Caco-2 (cell line): ENCODE data around the gene NCKAP5. TPM values are rescaled to one million over a fixed set of nuclear protein-coding genes. Genes with fewer than 3 reads are reported as not detected.

ENCODE experiments used
- BruUV-seq: library from RNA; stranded (reverse); fragments of 400-500 nt; replicated peaks from 2 replicates; lab custom pipeline; 2021; lab: Mats Ljungman, UMichigan
- CTCF ChIA-PET: fragments of 300-600 bp; sonication (Branson Sonifier 250); formaldehyde crosslinking; loops from one replicate; lab custom pipeline; 2022; ENCODE audit warnings: antibody characterized with exemption; lab: Charles Lee
- POLR2A ChIA-PET: fragments of 300-600 bp; sonication (Branson Sonifier 250); formaldehyde crosslinking; loops from one replicate; lab custom pipeline; 2022; ENCODE audit warnings: antibody characterized with exemption; lab: Charles Lee
- DNase-seq, 2 experiments: peaks; one replicate each; pipeline versions ENCODE4 v3.0.0 to v3.0.0-alpha.2; 2020 to 2022
- H3K27me3 ChIP-seq: replicated peaks from 2 replicates; pipeline ENCODE4 v1.6.0; 2011; ENCODE audit warnings: low read length; ENCODE audit not compliant: control insufficient read depth, insufficient read depth
- H3K36me3 ChIP-seq: 2 replicates; pipeline ENCODE4 v1.5.1; 2011; ENCODE audit warnings: low read length; ENCODE audit not compliant: control insufficient read depth, insufficient read depth
- H3K4me1 ChIP-seq: fragments of 250-450 bp; sonication (Bioruptor Pico); 2 replicates; pipeline ENCODE4 v1.5.1; 2020; ENCODE audit warnings: mild to moderate bottlenecking
- H3K4me3 ChIP-seq: 2 replicates; pipeline ENCODE4 v1.5.1; 2011; ENCODE audit warnings: low read depth, mild to moderate bottlenecking, control low read depth, low read length
- H3K9me3 ChIP-seq: fragments of 250-450 bp; sonication (Bioruptor Pico); 2 replicates; pipeline ENCODE4 v1.5.1; 2020; ENCODE audit warnings: mild to moderate bottlenecking, moderate library complexity
- H3K27ac Mint-ChIP-seq: one replicate; pipeline ENCODE4 v1.8.0; 2022; ENCODE audit warnings: mixed read lengths; ENCODE audit not compliant: unreplicated experiment
- H3K27me3 Mint-ChIP-seq: one replicate; pipeline ENCODE4 v1.8.0; 2022; ENCODE audit warnings: mixed read lengths; ENCODE audit not compliant: insufficient read depth, unreplicated experiment
- H3K36me3 Mint-ChIP-seq: one replicate; pipeline ENCODE4 v1.8.0; 2022; ENCODE audit warnings: mild to moderate bottlenecking, mixed read lengths; ENCODE audit not compliant: insufficient read depth, unreplicated experiment
- H3K4me1 Mint-ChIP-seq: one replicate; pipeline ENCODE4 v1.8.0; 2022; ENCODE audit warnings: low read depth, mixed read lengths; ENCODE audit not compliant: unreplicated experiment
- H3K4me3 Mint-ChIP-seq: one replicate; pipeline ENCODE4 v1.8.0; 2022; ENCODE audit warnings: mild to moderate bottlenecking, moderate library complexity, mixed read lengths; ENCODE audit not compliant: unreplicated experiment
- H3K9me3 Mint-ChIP-seq: one replicate; pipeline ENCODE4 v1.8.0; 2022; ENCODE audit warnings: mixed read lengths; ENCODE audit not compliant: unreplicated experiment
- intact Hi-C: fragments of 100-400 bp; cut with micrococcal nuclease; formaldehyde crosslinking; loops from one replicate; pipeline ENCODE4 v1.10.0; 2022; ENCODE audit not compliant: unreplicated experiment
- total RNA-seq: library from RNA; stranded (reverse); gene quantifications from 2 replicates; pipeline ENCODE4 v1.2.3, GENCODE V29; 2022
- TF ChIP-seq, protein P1 (sequence below), 2 experiments: fragments of 200-600 bp in 1 of 2; IDR thresholded peaks; 1 replicate in 1 of 2; 2 replicates in 1 of 2; pipeline versions ENCODE4 v1.5.1 to v1.8.0; 2011 to 2022; ENCODE audit warnings: antibody characterized with exemption in 1 of 2, control low read depth in 1 of 2, inconsistent platforms in 1 of 2, low read depth in 1 of 2, low read length in 1 of 2, mild to moderate bottlenecking in 1 of 2, moderate library complexity in 1 of 2; ENCODE audit not compliant: insufficient read depth in 1 of 2, severe bottlenecking in 1 of 2, unreplicated experiment in 1 of 2

Gene NCKAP5
- total RNA-seq, 1 experiment from 2014 or later, result 3.8 TPM

DNA sequence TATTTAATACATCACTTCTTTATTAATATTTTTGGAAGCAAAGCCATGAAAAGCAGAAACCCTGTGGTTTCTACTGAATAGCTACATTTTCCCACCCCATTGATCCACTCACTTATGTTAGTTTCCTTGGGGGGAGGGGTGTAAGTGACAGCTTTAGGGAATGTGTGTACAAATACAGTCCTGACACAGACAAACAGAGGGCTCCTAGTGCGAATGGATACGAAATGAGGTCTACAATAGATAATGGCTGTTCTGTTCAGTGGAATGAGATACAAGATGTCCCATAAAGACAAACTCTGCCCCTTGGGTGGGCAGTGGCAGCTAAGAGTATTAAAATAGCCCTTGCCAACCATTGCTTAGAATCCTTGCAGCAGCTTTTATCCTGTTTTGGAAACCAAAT, 312.9 kb downstream of the NCKAP5 start:
- H3K27ac Mint-ChIP-seq, result no peak overlapping the region
- no peak overlapping the region for H3K4me3 Mint-ChIP-seq
- no peaks in the 10 kb centered on the region for H3K27me3 ChIP-seq
- no peaks in the 10 kb centered on the region for H3K4me1 ChIP-seq
- no TSS peak for BruUV-seq
- no peaks in the 10 kb centered on the region for H3K9me3 Mint-ChIP-seq
- intact Hi-C loops, result no loop called here
- H3K9me3 ChIP-seq, result no peaks in the 10 kb centered on the region
- DNase-seq, result no peak
- POLR2A ChIA-PET, result no interaction called here
- no peak overlapping the region for H3K4me3 ChIP-seq
- H3K36me3 ChIP-seq, result no peaks in the 10 kb centered on the region
- TF ChIP-seq, protein P1, sequence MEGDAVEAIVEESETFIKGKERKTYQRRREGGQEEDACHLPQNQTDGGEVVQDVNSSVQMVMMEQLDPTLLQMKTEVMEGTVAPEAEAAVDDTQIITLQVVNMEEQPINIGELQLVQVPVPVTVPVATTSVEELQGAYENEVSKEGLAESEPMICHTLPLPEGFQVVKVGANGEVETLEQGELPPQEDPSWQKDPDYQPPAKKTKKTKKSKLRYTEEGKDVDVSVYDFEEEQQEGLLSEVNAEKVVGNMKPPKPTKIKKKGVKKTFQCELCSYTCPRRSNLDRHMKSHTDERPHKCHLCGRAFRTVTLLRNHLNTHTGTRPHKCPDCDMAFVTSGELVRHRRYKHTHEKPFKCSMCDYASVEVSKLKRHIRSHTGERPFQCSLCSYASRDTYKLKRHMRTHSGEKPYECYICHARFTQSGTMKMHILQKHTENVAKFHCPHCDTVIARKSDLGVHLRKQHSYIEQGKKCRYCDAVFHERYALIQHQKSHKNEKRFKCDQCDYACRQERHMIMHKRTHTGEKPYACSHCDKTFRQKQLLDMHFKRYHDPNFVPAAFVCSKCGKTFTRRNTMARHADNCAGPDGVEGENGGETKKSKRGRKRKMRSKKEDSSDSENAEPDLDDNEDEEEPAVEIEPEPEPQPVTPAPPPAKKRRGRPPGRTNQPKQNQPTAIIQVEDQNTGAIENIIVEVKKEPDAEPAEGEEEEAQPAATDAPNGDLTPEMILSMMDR (IDR thresholded peaks at IDR 0.05; ENCODE audit: insufficient read depth in 1 of 2, low read depth in 1 of 2, low read length in 1 of 2, severe bottlenecking in 1 of 2, unreplicated experiment in 1 of 2), result no peak
- no peaks in the 10 kb centered on the region for H3K4me1 Mint-ChIP-seq
- peaks cover 3% of the 10 kb centered on the region for H3K27me3 Mint-ChIP-seq
- H3K36me3 Mint-ChIP-seq, result no peaks in the 10 kb centered on the region
- CTCF ChIA-PET, result no interaction called here

DNA sequence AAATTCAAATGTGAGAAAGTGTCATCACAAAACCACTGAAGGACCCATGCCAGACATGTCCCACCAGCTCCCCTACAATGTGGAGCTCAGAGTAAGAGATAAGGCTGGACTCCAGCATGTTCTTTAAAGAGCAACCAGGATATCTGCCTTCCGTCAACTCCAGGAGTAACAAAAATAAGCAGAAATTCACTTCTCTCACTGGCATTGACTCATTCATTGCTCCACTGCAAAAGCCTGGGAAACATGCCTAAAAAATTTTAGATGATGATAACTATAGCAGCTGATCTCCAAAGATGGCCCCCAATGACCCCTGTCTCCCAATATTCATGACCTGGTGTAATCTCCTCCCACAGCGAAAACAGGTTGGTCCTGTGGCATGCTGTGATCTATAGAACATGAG, 314.5 kb downstream of the NCKAP5 start:
- no TSS peak for BruUV-seq
- ChIA-PET POLR2A (no interaction called here), CTCF (no interaction called here)
- no peaks in the 10 kb centered on the region for H3K9me3 ChIP-seq
- no peak overlapping the region for H3K4me3 Mint-ChIP-seq
- H3K4me1 ChIP-seq, result no peaks in the 10 kb centered on the region
- H3K4me1 Mint-ChIP-seq, result no peaks in the 10 kb centered on the region
- H3K9me3 Mint-ChIP-seq, result no peaks in the 10 kb centered on the region
- H3K27me3 Mint-ChIP-seq, result no peaks in the 10 kb centered on the region
- no peak for DNase-seq
- intact Hi-C loops, result no loop called here
- no peak overlapping the region for H3K27ac Mint-ChIP-seq
- TF ChIP-seq, protein P1 (IDR thresholded peaks at IDR 0.05; ENCODE audit: insufficient read depth in 1 of 2, low read depth in 1 of 2, low read length in 1 of 2, severe bottlenecking in 1 of 2, unreplicated experiment in 1 of 2), result no peak
- H3K36me3 Mint-ChIP-seq, result no peaks in the 10 kb centered on the region
- H3K27me3 ChIP-seq, result no peaks in the 10 kb centered on the region
- H3K36me3 ChIP-seq, result no peaks in the 10 kb centered on the region
- H3K4me3 ChIP-seq, result no peak overlapping the region

DNA sequence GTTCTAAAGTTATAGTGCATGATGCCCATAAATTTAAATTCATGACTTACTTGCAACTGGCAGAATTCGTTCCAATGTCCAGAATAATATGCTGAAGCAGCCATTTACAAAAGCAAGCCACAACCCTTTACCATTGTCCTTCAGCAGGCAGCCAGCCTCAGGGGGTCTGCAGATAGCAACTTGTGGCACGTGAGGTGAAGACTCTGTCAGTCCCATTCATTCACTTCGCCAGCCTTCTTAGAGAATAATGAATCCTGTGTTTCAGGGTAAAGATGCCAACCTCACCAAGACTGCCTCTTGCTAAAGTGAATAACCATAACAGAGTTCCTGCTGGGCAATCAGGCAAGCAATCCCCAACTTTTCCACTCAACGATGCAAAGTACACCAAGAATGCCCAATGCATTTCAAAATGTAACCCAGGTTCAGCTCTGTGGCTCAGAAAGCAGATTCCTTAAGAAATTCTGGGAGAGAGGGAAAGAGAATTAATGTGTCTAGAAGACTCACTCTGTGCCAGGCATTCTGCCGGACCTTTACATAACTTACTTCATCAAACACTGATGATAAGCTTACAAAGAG, 315.4 kb downstream of the NCKAP5 start:
- Mint-ChIP-seq H3K9me3 (no peaks in the 10 kb centered on the region), H3K36me3 (no peaks in the 10 kb centered on the region), H3K27ac (no peak overlapping the region), H3K27me3 (no peaks in the 10 kb centered on the region), H3K4me1 (no peaks in the 10 kb centered on the region), H3K4me3 (no peak overlapping the region)
- H3K27me3 ChIP-seq, result no peaks in the 10 kb centered on the region
- ChIA-PET POLR2A (no interaction called here), CTCF (no interaction called here)
- H3K4me3 ChIP-seq, result no peak overlapping the region
- BruUV-seq, result no TSS peak
- DNase-seq, result no peak
- H3K4me1 ChIP-seq, result no peaks in the 10 kb centered on the region
- TF ChIP-seq, protein P1 (IDR thresholded peaks at IDR 0.05; ENCODE audit: insufficient read depth in 1 of 2, low read depth in 1 of 2, low read length in 1 of 2, severe bottlenecking in 1 of 2, unreplicated experiment in 1 of 2), result no peak
- no peaks in the 10 kb centered on the region for H3K9me3 ChIP-seq
- intact Hi-C loops, result no loop called here
- H3K36me3 ChIP-seq, result no peaks in the 10 kb centered on the region
